ENCODE results near the gene EVC2. TPM values are rescaled to one million over a fixed set of nuclear protein-coding genes. Genes with fewer than 3 reads are reported as not detected.
"Not testable (repeated sequence)": the region's sequence is repeated elsewhere in the genome, so short reads cannot be mapped to it uniquely, and the experiment has no call there.

EVC2 gene
- total RNA-seq, 1 donor from 2014 or later = 0.54 TPM

DNA sequence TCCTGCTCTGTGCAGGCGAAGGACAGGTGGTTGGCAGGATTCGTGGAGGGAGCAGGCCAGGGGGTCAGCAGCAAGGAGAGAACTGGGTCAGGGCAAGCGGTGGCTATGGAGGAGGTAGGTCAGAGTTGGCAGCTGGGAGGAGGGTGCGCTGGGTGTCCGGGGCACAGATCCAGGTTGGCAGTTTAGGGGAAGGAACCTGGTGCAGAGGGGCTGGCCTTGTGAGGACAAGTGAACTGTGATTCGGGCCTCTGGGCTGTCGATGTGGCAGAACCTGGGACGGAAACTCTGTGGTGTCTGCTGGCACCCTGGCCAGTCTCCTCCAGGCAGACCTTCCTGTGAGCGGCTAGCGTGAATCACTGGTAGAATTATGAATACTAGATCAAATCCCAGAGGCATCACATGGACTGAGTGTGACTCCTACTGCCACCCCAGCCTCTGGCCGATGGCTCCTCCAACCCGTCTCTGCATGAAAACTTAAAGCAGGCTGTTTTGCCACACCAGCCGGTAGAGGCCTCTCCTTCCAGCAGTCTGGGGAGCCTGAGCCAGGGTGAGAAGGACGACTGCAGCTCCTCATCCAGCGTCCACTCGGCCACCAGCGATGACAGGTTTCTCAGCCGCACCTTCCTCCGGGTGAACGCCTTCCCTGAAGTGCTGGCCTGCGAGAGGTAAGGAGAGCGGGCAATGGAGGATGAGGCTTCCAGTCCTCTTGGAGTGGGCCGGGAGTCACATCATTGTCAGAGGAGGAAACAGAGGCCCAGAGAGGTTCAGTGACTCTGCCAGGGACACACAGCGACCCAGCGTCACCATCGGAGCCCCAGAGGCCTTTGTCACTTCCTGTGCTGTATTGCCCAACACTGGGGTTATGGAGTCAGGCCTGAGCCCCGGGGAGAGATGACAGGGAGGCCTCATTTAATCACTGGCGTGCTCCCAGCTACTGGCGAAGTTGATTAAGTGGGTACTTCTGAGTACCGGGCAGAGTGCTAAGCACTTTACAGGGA lies 22.9 kb upstream of the EVC2 start:
- peaks cover 8% of the 10 kb centered on the region for H3K9me3 Mint-ChIP-seq
- DNase-seq (ENCODE audit: low spot score) = no peak
- intact Hi-C loops (cut with micrococcal nuclease) = no loop called here
- H3K27ac Mint-ChIP-seq = no peak overlapping the region
- no peak overlapping the region for H3K4me3 Mint-ChIP-seq
- no peaks in the 10 kb centered on the region for H3K4me1 Mint-ChIP-seq (ENCODE audit: low read depth)
- H3K36me3 Mint-ChIP-seq (ENCODE audit: low read depth) = no peaks in the 10 kb centered on the region
- no peaks in the 10 kb centered on the region for H3K27me3 Mint-ChIP-seq (ENCODE audit: insufficient read depth)

DNA sequence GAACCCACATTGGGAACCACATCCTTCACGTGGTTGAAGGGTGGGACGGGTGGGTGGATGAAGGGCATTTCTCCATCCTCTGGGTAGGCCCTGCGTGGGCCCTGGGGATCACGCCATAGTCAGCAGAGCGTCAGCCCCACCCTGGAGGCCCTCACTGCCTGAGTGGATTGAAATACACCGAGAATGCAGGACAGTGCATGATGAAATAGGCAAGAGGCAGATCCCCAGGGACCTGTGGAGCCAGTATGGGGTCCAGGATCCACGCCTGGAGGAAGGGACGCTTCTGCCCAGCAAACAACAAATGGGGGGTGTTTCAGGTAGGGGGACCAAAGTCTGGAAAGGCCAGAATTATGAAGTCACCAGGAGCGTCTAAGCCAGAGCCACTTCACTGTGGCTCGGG lies 22.1 kb upstream of the EVC2 start:
- Mint-ChIP-seq H3K4me3 (no peak overlapping the region), H3K27me3 (ENCODE audit: insufficient read depth) (no peaks in the 10 kb centered on the region), H3K9me3 (peaks cover 8% of the 10 kb centered on the region), H3K4me1 (ENCODE audit: low read depth) (no peaks in the 10 kb centered on the region), H3K27ac (no peak overlapping the region), H3K36me3 (ENCODE audit: low read depth) (no peaks in the 10 kb centered on the region)
- DNase-seq (ENCODE audit: low spot score) = no peak
- intact Hi-C loops (cut with micrococcal nuclease) = no loop called here

DNA sequence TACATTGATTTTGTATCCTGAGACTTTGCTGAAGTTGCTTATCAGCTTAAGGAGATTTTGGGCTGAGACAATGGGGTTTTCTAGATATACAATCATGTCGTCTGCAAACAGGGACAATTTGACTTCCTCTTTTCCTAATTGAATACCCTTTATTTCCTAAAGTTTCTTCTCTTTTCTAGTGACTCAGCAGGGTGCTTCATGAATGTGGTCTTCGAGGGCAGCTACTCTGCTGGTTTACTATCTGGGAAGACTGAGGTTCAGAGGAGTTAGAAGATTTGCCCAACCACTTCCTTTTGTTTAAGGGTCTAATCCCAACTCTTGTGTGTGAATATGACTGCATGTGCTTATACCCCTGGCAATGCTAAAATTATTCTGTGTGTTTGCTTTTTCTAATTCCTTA lies 20.1 kb upstream of the EVC2 start:
- intact Hi-C loops (cut with micrococcal nuclease); H3K9me3 Mint-ChIP-seq; H3K36me3 Mint-ChIP-seq (ENCODE audit: low read depth); H3K27me3 Mint-ChIP-seq (ENCODE audit: insufficient read depth); H3K27ac Mint-ChIP-seq; H3K4me3 Mint-ChIP-seq; DNase-seq (ENCODE audit: low spot score); H3K4me1 Mint-ChIP-seq (ENCODE audit: low read depth): not testable (repeated sequence)

DNA sequence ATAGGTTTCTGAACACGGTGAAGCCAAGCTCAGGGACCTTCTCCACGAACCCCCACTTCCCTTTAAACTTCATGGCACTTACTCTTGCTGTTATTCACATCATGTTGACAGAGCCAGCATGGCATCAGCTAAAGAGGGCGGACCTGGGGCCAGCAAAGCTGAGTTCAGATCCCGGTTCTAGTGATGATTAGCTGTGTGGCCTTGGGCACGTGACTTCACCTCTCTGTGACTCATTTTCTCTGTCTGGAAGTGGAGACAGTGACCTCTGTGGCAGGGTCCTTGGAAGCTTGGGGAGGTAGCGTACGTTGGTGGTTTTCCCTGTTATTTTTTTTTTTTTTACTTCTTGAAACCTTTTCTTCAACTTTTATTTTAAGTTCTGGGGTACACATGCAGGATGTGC lies 16.0 kb upstream of the EVC2 start:
- H3K4me3 Mint-ChIP-seq = no peak overlapping the region
- H3K9me3 Mint-ChIP-seq = peaks cover 8% of the 10 kb centered on the region
- no peaks in the 10 kb centered on the region for H3K27me3 Mint-ChIP-seq (ENCODE audit: insufficient read depth)
- intact Hi-C loops (cut with micrococcal nuclease) = no loop called here
- H3K27ac Mint-ChIP-seq = no peak overlapping the region
- no peaks in the 10 kb centered on the region for H3K36me3 Mint-ChIP-seq (ENCODE audit: low read depth)
- DNase-seq (ENCODE audit: low spot score) = no peak
- no peaks in the 10 kb centered on the region for H3K4me1 Mint-ChIP-seq (ENCODE audit: low read depth)

DNA sequence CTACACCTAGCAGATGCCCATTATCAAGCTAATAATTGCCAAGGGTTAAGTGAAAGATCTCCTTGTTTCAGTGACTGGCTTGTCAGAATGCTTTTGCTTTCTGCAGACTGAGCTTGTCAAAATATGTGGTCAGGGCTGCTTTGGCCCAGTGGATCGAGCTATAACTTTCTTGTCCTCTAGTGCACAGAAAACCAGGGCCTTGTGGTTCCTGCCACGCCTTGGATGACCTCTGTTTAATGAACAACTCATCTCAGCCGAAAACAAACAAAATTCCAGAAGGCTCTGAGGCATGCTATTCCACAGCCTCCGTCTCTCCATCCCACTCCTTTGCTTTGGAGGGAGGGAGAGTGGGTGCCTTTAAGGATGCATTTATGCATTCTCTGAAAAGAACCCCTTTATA lies 14.0 kb upstream of the EVC2 start:
- no peaks in the 10 kb centered on the region for H3K27me3 Mint-ChIP-seq (ENCODE audit: insufficient read depth)
- intact Hi-C loops (cut with micrococcal nuclease) = no loop called here
- H3K4me1 Mint-ChIP-seq (ENCODE audit: low read depth) = no peaks in the 10 kb centered on the region

DNA sequence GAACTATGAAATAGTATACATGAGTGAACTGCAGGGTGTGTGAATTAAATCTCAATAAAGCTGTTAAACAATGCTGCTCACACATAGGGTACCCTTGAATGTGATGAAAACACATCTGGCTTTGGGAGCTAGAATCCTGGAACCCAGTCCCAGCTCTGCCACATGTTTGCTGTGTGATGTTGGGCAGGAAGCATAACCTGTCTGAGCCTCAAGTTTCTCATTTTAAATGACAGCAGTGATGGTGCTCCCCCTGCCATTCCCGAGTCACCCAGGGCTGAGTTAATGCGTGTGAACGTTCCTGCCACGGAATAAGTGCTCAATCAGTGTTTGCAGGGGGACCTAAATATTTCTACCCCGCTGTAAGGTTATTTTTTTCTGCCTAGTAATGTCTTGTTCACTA lies 13.6 kb upstream of the EVC2 start:
- H3K4me3 Mint-ChIP-seq = no peak overlapping the region
- H3K27me3 Mint-ChIP-seq (ENCODE audit: insufficient read depth) = no peaks in the 10 kb centered on the region
- H3K9me3 Mint-ChIP-seq = peaks cover 9% of the 10 kb centered on the region
- intact Hi-C loops (cut with micrococcal nuclease) = no loop called here
- no peaks in the 10 kb centered on the region for H3K4me1 Mint-ChIP-seq (ENCODE audit: low read depth)
- DNase-seq (ENCODE audit: low spot score) = no peak
- no peaks in the 10 kb centered on the region for H3K36me3 Mint-ChIP-seq (ENCODE audit: low read depth)
- H3K27ac Mint-ChIP-seq = no peak overlapping the region

More for the DNA sequence above, 14.0 kb upstream of the EVC2 start:
- Mint-ChIP-seq H3K9me3 (peaks cover 5% of the 10 kb centered on the region), H3K4me3 (no peak overlapping the region), H3K27ac (no peak overlapping the region), H3K36me3 (ENCODE audit: low read depth) (no peaks in the 10 kb centered on the region)
- no peak for DNase-seq (ENCODE audit: low spot score)

DNA sequence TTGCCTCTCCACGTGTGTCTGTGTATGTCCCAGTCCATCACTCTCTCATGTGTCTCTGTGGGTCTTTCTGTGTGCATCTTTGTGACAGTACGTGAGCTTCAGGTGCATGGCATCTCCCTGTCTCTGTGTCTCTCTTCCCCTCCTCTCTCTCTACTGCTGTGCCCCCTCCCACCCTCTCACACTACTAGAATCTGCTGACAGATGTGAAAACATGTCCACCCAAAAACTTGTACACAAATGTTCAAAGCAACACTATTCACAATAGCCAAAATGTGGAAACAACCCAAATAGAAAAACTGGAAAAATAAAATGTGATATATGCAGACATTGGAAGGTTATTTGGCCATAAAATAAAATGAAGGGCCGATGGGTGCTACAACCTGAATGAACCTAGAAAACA lies 12.6 kb upstream of the EVC2 start:
- Mint-ChIP-seq H3K27ac (no peak overlapping the region), H3K4me3 (no peak overlapping the region), H3K27me3 (ENCODE audit: insufficient read depth) (no peaks in the 10 kb centered on the region), H3K36me3 (ENCODE audit: low read depth) (no peaks in the 10 kb centered on the region), H3K4me1 (ENCODE audit: low read depth) (no peaks in the 10 kb centered on the region), H3K9me3 (peaks cover 15% of the 10 kb centered on the region)
- intact Hi-C loops (cut with micrococcal nuclease) = no loop called here
- no peak for DNase-seq (ENCODE audit: low spot score)

DNA sequence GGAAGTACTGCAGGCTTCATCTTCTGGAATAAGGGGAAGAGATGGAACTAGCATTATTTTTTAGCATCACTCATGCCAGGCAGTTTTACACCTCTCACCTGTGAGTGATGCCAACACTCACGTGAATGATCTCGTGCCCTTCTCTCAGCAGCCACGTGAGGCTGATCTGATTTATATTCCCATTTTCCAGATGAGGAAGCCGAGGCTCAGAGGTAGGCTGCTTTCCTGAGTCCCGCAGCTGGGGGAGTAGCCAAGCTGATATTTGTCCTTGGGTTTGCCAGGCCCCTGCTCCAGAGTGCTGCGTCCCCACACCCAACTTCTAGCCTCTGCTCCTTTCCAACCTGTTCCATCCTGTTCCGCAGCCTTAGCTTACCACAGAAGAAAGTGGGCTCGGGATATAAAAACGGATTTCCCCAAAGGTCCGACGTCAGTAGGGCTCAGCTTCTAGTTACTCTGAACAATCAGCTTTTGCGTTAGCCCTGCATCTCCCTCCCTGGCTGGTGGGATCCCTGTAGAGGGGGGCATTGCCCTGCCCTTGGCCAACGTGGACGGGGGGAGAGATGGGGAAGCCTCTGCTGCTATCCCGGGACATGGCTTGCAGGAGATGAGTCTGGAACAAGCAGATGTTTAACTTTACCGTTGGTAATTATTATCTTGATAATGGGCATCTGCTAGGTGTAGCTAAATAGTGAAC lies 11.9 kb upstream of the EVC2 start:
- Mint-ChIP-seq H3K27me3 (ENCODE audit: insufficient read depth) (no peaks in the 10 kb centered on the region), H3K4me1 (ENCODE audit: low read depth) (no peaks in the 10 kb centered on the region), H3K27ac (no peak overlapping the region), H3K9me3 (peaks cover 17% of the 10 kb centered on the region), H3K36me3 (ENCODE audit: low read depth) (no peaks in the 10 kb centered on the region), H3K4me3 (no peak overlapping the region)
- intact Hi-C loops (cut with micrococcal nuclease) = no loop called here
- DNase-seq (ENCODE audit: low spot score) = no peak

DNA sequence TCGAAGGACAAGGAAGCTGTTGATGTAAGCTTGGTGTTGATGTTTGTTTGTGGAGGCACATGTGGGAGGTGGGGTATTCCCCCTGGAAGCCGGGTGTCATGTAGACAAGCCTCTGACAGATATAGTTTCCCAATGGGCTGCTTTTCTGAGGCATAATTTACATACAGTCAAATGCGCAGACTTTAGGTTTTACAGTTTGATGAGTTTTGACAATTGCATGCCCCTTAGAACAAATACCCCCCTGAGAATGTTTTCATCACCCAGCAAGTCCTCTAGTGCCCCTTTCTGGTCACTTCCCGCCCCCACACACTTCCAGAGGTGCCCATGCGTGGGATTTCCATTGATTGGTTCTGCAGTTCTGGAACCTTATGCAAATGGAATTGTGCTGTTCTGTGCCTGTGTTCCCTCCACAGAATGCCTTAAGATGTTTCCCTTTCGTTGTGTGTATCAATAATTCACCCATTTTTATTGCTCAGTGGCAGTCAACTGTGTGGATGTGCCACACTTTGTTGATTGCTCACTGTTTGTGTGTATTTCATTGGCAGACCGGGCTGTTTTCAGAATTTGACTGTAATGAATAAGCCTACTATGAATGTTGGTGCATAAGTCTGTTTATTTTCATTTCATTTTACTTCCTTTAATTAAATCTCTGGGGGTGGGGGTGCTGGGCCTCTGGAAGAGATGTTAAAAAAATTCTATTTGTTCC lies 11.1 kb upstream of the EVC2 start:
- Mint-ChIP-seq H3K27me3 (ENCODE audit: insufficient read depth) (no peaks in the 10 kb centered on the region), H3K36me3 (ENCODE audit: low read depth) (no peaks in the 10 kb centered on the region), H3K27ac (no peak overlapping the region), H3K4me3 (no peak overlapping the region), H3K9me3 (peaks cover 21% of the 10 kb centered on the region), H3K4me1 (ENCODE audit: low read depth) (no peaks in the 10 kb centered on the region)
- intact Hi-C loops (cut with micrococcal nuclease) = no loop called here
- no peak for DNase-seq (ENCODE audit: low spot score)

DNA sequence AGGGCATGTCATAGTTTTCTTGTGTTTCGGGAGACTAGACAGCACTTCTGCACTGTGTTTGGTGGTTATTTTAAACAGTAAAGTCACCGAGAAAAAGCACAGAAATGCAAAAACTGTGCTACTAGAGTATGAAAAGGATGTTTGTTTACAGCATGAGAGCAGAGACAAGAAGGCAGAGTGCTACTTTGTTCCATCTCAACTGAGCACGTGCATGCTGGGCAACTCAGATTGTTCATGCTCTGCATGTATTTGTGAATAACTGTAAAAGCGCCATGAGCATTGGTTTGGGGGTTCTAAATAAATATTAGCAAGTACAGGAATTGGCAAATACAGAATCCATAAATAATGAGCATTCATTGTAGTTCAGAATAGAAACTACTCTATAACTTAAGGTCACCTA lies 10.1 kb upstream of the EVC2 start:
- Mint-ChIP-seq H3K27ac (no peak overlapping the region), H3K27me3 (ENCODE audit: insufficient read depth) (peaks cover 2% of the 10 kb centered on the region), H3K9me3 (peaks cover 21% of the 10 kb centered on the region), H3K4me1 (ENCODE audit: low read depth) (no peaks in the 10 kb centered on the region), H3K36me3 (ENCODE audit: low read depth) (peaks cover 1% of the 10 kb centered on the region), H3K4me3 (no peak overlapping the region)
- intact Hi-C loops (cut with micrococcal nuclease) = no loop called here
- DNase-seq (ENCODE audit: low spot score) = no peak

DNA sequence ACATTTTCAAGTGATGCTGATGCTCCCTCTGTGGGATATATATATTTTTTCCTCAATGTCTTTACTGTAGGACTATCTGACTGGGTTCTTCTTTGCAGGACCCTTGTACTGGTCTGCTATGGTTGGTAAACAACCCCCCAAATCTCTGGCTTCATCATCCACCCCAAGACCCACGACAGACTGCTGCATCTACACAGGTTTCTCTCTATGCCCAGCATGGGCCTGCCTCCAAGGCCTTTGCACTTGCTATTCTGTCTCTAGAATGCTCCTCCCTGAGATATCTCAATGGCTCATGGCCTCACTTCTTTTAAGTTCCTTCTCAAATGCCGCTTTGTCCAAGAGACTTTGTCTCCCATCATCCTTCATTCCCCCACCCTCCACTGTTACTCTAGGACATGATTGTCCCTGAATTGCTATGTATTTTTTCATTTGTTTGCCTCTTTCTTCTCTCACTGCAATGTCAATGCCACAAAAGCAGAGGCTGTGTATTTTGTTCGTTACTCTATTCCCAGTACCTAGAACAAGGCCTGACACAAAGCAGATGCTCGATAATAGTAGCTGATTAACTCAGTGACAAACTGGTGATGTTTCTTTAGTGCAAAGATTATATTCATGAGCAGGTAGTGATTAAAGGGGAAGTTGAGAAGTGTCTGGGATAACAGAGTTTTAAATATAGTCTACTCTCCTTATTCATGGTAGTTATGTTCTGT lies 9.2 kb upstream of the EVC2 start:
- Mint-ChIP-seq H3K27me3 (ENCODE audit: insufficient read depth) (peaks cover 4% of the 10 kb centered on the region), H3K36me3 (ENCODE audit: low read depth) (peaks cover 1% of the 10 kb centered on the region), H3K4me3 (no peak overlapping the region)

DNA sequence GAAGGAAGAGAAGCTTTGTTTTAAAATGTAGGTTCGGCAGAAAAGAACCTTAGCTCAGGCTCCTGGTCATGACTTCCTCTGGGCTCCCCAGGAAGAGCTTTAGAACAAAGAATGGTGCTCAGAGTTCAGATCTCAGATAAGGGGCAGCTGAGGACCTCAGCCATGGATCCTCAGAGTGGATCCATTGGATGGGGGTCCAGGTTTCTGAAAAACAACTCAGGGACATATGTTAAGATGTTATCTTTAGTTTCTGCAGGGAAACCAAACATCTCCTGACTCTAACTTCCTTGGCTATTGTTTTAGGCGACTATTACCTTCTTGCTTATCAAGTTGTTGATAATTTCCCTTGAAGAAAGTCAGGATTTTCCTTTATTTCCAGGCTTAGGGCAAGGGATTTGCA lies 8.0 kb upstream of the EVC2 start:
- intact Hi-C loops (cut with micrococcal nuclease) = no loop called here
- H3K9me3 Mint-ChIP-seq = peaks cover 26% of the 10 kb centered on the region
- no peak overlapping the region for H3K27ac Mint-ChIP-seq
- H3K4me3 Mint-ChIP-seq = no peak overlapping the region
- H3K27me3 Mint-ChIP-seq (ENCODE audit: insufficient read depth) = peaks cover 13% of the 10 kb centered on the region
- H3K36me3 Mint-ChIP-seq (ENCODE audit: low read depth) = peaks cover 1% of the 10 kb centered on the region
- no peaks in the 10 kb centered on the region for H3K4me1 Mint-ChIP-seq (ENCODE audit: low read depth)
- no peak for DNase-seq (ENCODE audit: low spot score)

More for the DNA sequence above, 9.2 kb upstream of the EVC2 start:
- Mint-ChIP-seq H3K27ac (no peak overlapping the region), H3K4me1 (ENCODE audit: low read depth) (no peaks in the 10 kb centered on the region), H3K9me3 (peaks cover 21% of the 10 kb centered on the region)
- DNase-seq (ENCODE audit: low spot score) = no peak
- intact Hi-C loops (cut with micrococcal nuclease) = no loop called here
